Stimulated activated CD8-positive, alpha-beta memory T cell treated with anti-CD3 and anti-CD28 coated beads, Interleukin-7, amount 100 ng/mL, for 24 hours (primary cell): ENCODE results near the gene DUOX1.

ENCODE experiments used
- DNase-seq: peaks from one replicate; pipeline ENCODE4 v3.0.0-alpha.2; 2020; ENCODE audit warnings: low read depth

The DUOX1 gene

DNA sequence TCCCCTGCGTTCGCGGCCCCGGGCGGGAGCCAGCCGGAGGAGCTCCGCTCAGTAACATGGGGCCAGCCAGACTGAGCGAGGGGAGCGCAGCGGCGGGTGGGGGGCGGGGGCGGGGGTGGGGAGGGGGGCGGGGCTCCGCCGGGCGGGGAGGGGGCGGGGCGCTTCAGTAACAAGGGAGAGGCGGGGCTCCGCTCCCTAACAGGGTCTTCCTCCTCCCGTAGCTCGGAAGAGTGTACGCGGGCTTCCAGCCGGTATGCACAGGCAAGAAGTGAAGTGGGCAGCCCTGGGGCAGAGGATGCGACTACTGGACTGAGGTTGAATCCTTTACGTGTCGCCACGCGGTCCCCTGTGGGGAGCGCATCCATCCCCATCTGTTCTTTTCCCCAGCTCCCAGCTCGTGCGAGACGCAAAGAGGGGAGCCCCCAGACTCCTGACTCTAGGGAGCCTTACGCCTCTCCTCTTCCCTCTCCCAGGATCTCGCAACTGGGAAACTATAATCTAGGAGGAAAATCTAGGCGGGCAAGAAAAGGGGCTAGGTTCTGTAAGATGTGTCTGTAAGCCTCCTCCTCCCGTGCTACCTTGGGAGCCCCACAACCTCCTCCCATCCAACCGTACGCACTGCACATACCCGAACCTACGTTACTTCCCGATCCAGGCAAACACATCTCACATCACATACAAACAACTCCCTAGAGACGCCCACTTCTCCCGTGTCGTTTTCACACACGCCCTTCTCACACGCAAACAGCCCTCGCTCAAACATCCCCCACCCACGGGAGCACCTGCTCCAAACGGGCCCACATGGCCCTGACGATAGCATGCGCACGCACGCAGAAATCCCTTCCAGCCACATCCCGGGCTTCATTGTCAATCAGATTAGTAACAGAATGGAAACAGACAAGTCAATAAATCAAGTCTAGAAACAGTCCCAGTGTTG, 58.4 kb downstream of the DUOX1 start, which contains the start of gene SHF:
Gene SHF (minus strand): TSS at position 73 of the 937 bp plus-strand sequence. CDS start 15 bp downstream, at position 58.
- no peak for DNase-seq

DNA sequence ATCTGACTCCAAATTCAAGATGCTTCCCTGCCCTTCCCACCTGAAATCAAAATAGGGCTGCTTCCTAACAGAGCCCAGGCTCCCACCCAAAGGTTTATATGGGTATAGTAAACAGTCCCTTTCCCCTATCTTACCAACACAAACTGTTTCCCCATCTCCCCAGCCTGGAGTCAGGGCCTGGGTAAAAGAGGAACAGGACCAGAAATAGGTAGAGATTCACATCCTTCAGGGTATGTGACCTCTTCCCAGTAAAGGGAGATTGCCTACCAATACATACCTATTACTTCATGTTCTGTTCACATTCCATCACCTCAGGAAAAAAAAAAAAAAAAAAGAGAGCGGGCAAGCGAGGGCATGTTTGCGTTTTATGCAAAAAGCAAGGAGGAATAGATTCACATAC, 67.7 kb downstream of the DUOX1 start:
- DNase-seq: no peak

DNA sequence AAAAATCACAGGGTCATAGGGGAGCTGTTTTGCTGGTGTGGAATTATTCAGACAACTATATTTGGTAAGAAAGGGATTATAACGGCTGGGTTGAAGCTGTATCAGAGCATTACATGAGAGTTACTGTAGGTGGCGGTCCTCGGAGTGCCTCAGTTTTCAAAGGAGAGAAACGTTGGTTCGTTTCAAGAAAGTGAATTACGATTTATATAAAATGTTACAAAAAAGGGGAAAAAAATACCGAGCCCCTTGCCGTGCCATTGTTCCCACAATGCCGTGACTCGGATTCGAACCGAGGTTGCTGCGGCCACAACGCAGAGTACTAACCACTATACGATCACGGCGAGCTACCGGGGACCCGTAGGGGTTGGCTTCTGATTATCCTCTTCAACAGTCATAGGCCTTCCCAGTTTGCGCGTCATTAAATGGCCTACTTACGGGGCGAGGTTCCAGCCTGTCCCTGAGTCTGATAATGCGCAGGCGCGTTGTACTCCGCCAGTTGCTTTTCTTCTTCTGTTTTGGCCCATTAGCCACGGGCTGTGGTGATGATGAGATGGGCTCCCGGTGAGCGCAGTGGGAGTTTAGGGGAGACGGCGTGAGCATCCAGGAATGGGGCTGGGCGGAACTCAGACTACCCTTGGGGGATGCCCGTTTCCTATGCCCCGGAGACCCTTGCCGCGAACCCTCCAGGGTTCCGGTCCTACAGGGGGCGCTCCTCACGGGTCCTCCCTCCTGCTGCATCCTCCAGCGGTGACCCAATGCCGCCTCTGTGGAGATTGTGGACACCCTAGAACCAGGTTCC, 68.7 kb downstream of the DUOX1 start:
- peak; percentile 84 for DNase-seq

DNA sequence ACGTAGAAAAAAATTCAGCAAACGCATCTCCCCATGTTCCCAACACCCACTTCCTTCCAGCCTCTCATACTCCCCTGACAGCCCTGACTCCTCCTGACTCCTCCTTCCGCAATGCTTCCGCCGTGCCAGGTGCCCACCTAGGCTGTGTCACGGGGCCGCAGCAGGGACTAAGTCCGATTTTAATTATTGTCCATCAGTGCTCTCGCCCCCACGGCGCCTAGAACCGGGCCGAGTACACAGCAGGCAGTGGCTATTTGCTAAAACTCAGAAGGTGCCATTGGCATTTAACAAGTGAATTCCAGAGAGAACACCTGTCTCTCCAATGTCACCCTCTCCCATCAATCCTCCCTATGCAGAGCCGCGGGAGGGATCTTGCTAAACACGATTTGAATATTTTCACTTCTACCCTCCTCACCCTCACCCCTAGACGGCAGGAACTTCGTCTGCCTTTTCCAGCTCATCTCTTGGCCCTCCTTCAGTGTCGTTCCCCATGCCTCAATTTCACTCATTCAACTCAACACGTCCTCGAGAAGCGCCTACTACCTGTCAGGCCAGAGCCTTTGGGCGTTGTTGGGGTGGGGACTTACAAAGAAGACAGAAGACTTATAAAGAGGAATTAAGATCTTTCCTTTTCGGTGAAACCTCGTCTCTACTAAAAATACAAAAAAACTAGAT, 69.5 kb downstream of the DUOX1 start:
- DNase-seq: no peak

DNA sequence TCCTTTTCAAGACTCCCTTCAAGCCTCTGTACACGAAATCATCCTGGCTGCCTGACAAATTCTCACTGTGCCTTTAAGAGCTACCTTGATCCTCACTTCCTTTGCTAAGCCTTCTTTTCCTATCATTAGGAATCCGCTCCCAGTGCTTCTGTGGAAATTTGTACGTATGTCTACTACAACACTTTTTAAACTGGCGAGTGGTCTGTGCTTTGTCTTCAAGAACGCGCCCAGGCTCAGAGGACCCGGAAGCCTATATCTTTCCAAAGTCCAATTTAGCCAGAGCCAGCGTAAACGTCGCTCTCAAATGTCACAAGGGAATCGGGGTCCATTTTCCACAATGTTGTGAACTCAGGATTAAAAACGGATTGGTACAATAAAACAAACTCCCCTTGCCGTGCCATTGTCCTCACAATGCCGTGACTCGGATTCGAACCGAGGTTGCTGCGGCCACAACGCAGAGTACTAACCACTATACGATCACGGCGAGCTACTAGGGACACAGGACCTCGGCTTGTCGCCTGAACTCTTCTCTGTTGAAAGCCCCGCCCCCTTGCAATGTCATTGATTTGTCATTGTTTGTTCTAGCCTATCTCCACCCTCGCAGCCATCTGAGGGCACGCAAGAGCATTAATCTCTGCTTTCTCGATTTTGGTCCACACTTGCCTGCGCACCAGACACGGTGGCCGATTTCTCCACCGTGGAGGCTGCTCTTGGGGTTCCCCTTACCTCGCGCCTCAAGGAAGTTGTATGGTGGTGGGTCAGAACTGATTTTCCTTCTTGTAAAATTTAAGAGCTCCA, 70.4 kb downstream of the DUOX1 start:
- peak; percentile 92 for DNase-seq

DNA sequence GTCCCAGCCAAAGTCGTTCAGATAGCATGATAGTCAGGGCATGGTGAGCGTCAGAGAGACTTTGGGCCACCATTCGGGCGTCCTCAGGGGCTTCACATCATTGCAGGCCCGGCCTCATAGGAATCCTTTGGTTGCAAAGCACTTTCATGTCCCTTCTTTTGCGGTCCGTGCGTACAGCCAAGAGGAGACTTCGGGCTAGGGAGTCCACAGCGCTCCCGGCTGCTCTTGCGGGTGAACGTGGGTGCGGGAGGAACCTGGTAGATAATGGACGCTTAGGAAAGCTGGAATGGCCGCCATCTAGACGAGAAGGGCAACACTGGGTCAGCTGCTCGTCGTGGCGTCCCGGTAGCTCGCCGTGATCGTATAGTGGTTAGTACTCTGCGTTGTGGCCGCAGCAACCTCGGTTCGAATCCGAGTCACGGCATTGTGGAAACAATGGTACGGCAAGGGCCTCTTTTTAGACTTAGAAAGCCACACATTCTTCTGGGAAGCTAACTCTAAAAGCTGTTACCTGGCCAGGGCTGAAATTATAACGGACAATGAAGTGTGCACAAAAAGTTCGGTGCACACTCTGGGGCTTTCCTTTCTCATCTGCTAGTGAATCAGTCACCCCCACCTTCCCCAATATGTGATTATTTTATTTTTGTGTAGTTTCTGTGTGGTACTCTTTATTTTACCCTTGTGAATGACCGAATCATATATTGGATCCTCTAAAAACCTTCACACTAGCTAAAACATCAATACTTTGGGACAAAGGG, 71.2 kb downstream of the DUOX1 start:
- peak; percentile 80 for DNase-seq

DNA sequence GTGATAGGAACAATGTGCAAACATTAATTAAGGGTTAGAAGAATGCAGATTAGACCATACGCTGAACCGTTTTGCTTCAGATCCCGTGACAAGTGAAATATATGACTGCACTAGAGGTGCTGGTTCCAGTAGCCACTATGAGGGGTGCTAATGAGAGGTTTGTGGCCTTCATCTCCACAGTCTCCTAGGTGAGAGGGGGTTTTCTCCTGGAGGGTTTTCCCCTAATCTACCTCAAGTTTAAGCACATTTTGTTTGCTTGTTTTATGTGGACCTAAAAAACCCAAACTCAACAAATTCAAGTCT, 71.7 kb downstream of the DUOX1 start:
- no peak for DNase-seq

DNA sequence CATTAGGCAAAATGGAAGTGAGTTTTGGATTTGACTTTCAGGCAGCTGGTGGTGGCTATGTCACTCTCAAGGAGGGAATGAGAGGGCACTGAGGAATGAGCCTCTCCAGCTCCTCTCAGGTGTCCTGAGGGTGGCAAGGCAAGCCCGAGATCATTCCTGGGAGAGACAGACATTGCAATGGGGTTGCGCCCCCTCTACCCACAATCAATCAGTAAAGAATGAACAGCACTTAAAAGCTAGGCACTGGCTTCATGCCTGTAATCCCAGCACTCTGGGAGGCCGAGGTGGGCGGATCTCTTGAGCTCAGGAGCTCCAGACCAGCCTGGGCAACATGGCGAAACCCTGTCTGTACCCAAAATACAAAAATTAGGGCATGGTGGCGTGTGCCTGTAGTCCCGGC, 72.1 kb downstream of the DUOX1 start:
- no peak for DNase-seq

DNA sequence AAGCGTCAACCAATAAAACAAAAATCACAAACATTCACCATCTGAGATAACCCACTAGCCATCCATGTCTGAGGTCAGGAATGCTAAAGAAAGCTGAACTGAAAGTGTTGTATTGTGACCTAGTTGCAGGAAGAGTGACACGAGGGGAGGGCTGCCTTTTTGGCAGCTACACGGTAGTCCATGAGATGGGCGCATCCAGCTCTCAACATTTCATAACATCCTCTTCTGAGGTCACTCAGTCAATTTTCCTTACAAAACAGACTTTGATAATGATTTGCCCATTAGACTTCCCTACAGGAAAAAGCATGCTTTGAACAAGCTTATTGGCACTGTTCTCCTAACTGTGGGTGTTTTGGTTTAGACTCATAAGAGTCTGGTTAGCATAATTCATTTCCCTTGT, 73.4 kb downstream of the DUOX1 start:
- no peak for DNase-seq

DNA sequence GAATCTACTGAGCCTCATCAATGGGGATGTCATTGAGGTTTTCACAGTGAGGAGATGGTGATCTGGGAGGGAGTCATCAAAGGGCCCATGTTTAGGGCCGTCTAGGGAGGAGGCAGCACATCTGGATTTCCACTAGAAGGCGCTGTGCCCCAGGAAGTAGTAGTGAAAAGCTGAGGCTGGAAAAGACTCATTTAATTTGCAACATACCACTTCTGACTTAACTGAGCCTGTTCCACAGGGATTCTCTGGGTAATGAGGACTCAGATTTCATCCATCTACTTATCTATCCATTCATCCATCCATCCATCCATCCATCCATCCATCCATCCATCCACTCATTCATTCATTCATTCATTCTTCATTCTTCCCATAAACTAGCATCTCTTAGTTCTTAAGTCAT, 75.4 kb downstream of the DUOX1 start:
- DNase-seq: no peak

DNA sequence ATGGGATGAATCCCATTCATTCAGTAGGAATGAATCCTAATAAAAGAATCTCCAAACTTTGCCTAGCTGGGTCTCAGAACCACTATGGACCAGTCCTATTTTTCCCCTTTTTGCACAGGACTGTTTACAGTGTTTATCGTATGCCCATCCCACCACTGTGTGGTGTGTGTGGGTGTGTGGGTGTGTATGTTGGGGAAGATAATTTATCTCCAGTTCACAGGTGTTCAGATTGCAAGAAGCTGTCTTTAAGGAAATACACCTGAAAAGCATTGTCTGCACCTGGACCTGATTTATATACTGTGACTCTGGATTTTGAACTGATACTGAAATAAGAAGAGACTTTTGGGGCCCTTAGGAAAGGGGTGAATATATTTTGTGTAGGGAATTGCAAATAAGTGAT, 82.7 kb downstream of the DUOX1 start:
- DNase-seq: no peak
